Measurements from ENCODE around the gene PLXDC1.

Gene PLXDC1

GRCh38 chr17:39181303-39181702 lies 29.9 kb upstream of the PLXDC1 start:
- no peak overlapping the region for H3K4me3 ChIP-seq (ENCODE audit: control insufficient read depth, low read depth, low read length)
- no peak for TF ChIP-seq CTCF (conservative IDR thresholded peaks at IDR 0.05; ENCODE audit: control insufficient read depth, insufficient read depth, low read depth, low read length)
- no peak for DNase-seq (ENCODE audit: low read depth)

- TF ChIP-seq CTCF (conservative IDR thresholded peaks at IDR 0.05; ENCODE audit: control insufficient read depth, insufficient read depth, low read depth, low read length): no peak
- no peak overlapping the region for H3K4me3 ChIP-seq (ENCODE audit: control insufficient read depth, low read depth, low read length)
- peak; percentile 44 for DNase-seq (ENCODE audit: low read depth)
Measured at GRCh38 chr17:39178536-39178935, 27.1 kb upstream of the PLXDC1 start.

GRCh38 chr17:39177256-39177655 lies 25.8 kb upstream of the PLXDC1 start:
- peak; percentile 38 for DNase-seq (ENCODE audit: low read depth)
- H3K4me3 ChIP-seq (ENCODE audit: control insufficient read depth, low read depth, low read length): no peak overlapping the region
- TF ChIP-seq CTCF (conservative IDR thresholded peaks at IDR 0.05; ENCODE audit: control insufficient read depth, insufficient read depth, low read depth, low read length): no peak

- no peak for TF ChIP-seq CTCF (conservative IDR thresholded peaks at IDR 0.05; ENCODE audit: control insufficient read depth, insufficient read depth, low read depth, low read length)
Measured at GRCh38 chr17:39175695-39176093, 24.3 kb upstream of the PLXDC1 start.

GRCh38 chr17:39174920-39175694 lies 23.7 kb upstream of the PLXDC1 start:
- H3K4me3 ChIP-seq (ENCODE audit: control insufficient read depth, low read depth, low read length): no peak overlapping the region
- peak; percentile 67 for DNase-seq (ENCODE audit: low read depth)
- TF ChIP-seq CTCF (conservative IDR thresholded peaks at IDR 0.05; ENCODE audit: control insufficient read depth, insufficient read depth, low read depth, low read length): peak; percentile 74

More at GRCh38 chr17:39175695-39176093, 24.3 kb upstream of the PLXDC1 start:
- peak; percentile 39 for DNase-seq (ENCODE audit: low read depth)
- H3K4me3 ChIP-seq (ENCODE audit: control insufficient read depth, low read depth, low read length): no peak overlapping the region

- TF ChIP-seq CTCF (conservative IDR thresholded peaks at IDR 0.05; ENCODE audit: control insufficient read depth, insufficient read depth, low read depth, low read length): no peak
- no peak for DNase-seq (ENCODE audit: low read depth)
- no peak overlapping the region for H3K4me3 ChIP-seq (ENCODE audit: control insufficient read depth, low read depth, low read length)
Measured at GRCh38 chr17:39173526-39174274, 22.3 kb upstream of the PLXDC1 start.

Data from fibroblast of mammary gland (primary cell).